Mesothelial cell of epicardium (in vitro differentiated cells): ENCODE measurements around the gene DST. TPM values are rescaled to one million over a fixed set of nuclear protein-coding genes. Genes with fewer than 3 reads are reported as not detected.

Experiments
- DNase-seq, 2 experiments: peaks; one replicate each; pipeline ENCODE4 v3.0.0; 2021; ENCODE audit warnings: low spot score in 2 of 2; ENCODE audit not compliant: unreplicated experiment in 2 of 2
- H3K27ac Mint-ChIP-seq: 2 replicates; pipeline ENCODE4 v1.8.0; 2021; ENCODE audit warnings: mixed read lengths
- H3K27me3 Mint-ChIP-seq: 2 replicates; pipeline ENCODE4 v1.8.0; 2021; ENCODE audit warnings: low read depth, mixed read lengths
- H3K36me3 Mint-ChIP-seq: 2 replicates; pipeline ENCODE4 v1.8.0; 2021; ENCODE audit warnings: mixed read lengths
- H3K4me1 Mint-ChIP-seq: 2 replicates; pipeline ENCODE4 v1.8.0; 2021; ENCODE audit warnings: mixed read lengths
- H3K4me3 Mint-ChIP-seq: 2 replicates; pipeline ENCODE4 v1.8.0; 2021; ENCODE audit warnings: mild to moderate bottlenecking, moderate library complexity, mixed read lengths
- H3K9me3 Mint-ChIP-seq: 2 replicates; pipeline ENCODE4 v1.8.0; 2021; ENCODE audit warnings: mixed read lengths
- CTCF ChIP-seq: fragments of 200-600 bp; sonication (generic); IDR thresholded peaks from one replicate; pipeline ENCODE4 v1.5.0; 2021; ENCODE audit warnings: antibody characterized with exemption; ENCODE audit not compliant: unreplicated experiment
- total RNA-seq: library from RNA; stranded (reverse); gene quantifications from 3 replicates; pipeline ENCODE4 v1.2.1, GENCODE V29; 2021

Gene DST
- total RNA-seq, 1 donor from 2014 or later = 306 TPM

GRCh38 chr6:56624728-56625069 lies 18.0 kb downstream of the DST start:
- no peak for TF ChIP-seq CTCF
- peaks cover 4% of the 10 kb centered on the region for H3K4me1 Mint-ChIP-seq
- H3K4me3 Mint-ChIP-seq = no peak overlapping the region
- H3K36me3 Mint-ChIP-seq = peaks cover 17% of the 10 kb centered on the region
- DNase-seq = no peak
- no peak overlapping the region for H3K27ac Mint-ChIP-seq
- no peaks in the 10 kb centered on the region for H3K27me3 Mint-ChIP-seq
- no peaks in the 10 kb centered on the region for H3K9me3 Mint-ChIP-seq

GRCh38 chr6:56624046-56624727 lies 18.5 kb downstream of the DST start:
- H3K9me3 Mint-ChIP-seq = no peaks in the 10 kb centered on the region
- H3K27me3 Mint-ChIP-seq = no peaks in the 10 kb centered on the region
- no peak overlapping the region for H3K4me3 Mint-ChIP-seq
- peaks cover 17% of the 10 kb centered on the region for H3K36me3 Mint-ChIP-seq
- H3K27ac Mint-ChIP-seq = no peak overlapping the region
- no peak for TF ChIP-seq CTCF
- H3K4me1 Mint-ChIP-seq = peaks cover 4% of the 10 kb centered on the region
- DNase-seq = no peak

GRCh38 chr6:56620229-56620868 lies 22.3 kb downstream of the DST start:
- TF ChIP-seq CTCF = no peak

GRCh38 chr6:56618050-56618449 lies 24.6 kb downstream of the DST start:
- Mint-ChIP-seq H3K4me3 (no peak overlapping the region), H3K27me3 (no peaks in the 10 kb centered on the region), H3K27ac (no peak overlapping the region), H3K36me3 (peaks cover 11% of the 10 kb centered on the region), H3K9me3 (no peaks in the 10 kb centered on the region), H3K4me1 (peaks cover 2% of the 10 kb centered on the region)
- TF ChIP-seq CTCF = no peak
- no peak for DNase-seq

More at GRCh38 chr6:56620229-56620868, 22.3 kb downstream of the DST start:
- no peaks in the 10 kb centered on the region for H3K9me3 Mint-ChIP-seq
- peaks cover 10% of the 10 kb centered on the region for H3K36me3 Mint-ChIP-seq
- H3K4me1 Mint-ChIP-seq = peaks cover 4% of the 10 kb centered on the region
- H3K4me3 Mint-ChIP-seq = no peak overlapping the region
- H3K27ac Mint-ChIP-seq = no peak overlapping the region
- DNase-seq = no peak
- no peaks in the 10 kb centered on the region for H3K27me3 Mint-ChIP-seq

- no peaks in the 10 kb centered on the region for H3K27me3 Mint-ChIP-seq
- no peaks in the 10 kb centered on the region for H3K4me1 Mint-ChIP-seq
- no peak overlapping the region for H3K27ac Mint-ChIP-seq
- no peaks in the 10 kb centered on the region for H3K9me3 Mint-ChIP-seq
- DNase-seq = no peak
- peaks cover 11% of the 10 kb centered on the region for H3K36me3 Mint-ChIP-seq
- H3K4me3 Mint-ChIP-seq = no peak overlapping the region
- no peak for TF ChIP-seq CTCF
Measured at GRCh38 chr6:56616967-56617366, 25.7 kb downstream of the DST start.
